ENCODE results near the gene MACROH2A1.

MACROH2A1 gene

GRCh38 chr5:135435467-135436330 lies 36.7 kb upstream of the MACROH2A1 start:
- peak; percentile 26 for DNase-seq

- no peak for DNase-seq
Measured at GRCh38 chr5:135434591-135435466, 35.8 kb upstream of the MACROH2A1 start.

GRCh38 chr5:135433681-135434426 lies 34.8 kb upstream of the MACROH2A1 start:
- DNase-seq = no peak

GRCh38 chr5:135432113-135432512 lies 33.1 kb upstream of the MACROH2A1 start:
- DNase-seq = no peak

GRCh38 chr5:135430135-135430437 lies 31.1 kb upstream of the MACROH2A1 start:
- no peak for DNase-seq

- no peak for DNase-seq
Measured at GRCh38 chr5:135429301-135430134, 30.5 kb upstream of the MACROH2A1 start.

GRCh38 chr5:135428586-135428985 lies 29.6 kb upstream of the MACROH2A1 start:
- no peak for DNase-seq

GRCh38 chr5:135426102-135427082 lies 27.4 kb upstream of the MACROH2A1 start:
- no peak for DNase-seq

- no peak for DNase-seq
Measured at GRCh38 chr5:135425641-135426040, 26.6 kb upstream of the MACROH2A1 start.

GRCh38 chr5:135423846-135424168 lies 24.8 kb upstream of the MACROH2A1 start:
- DNase-seq = no peak

- DNase-seq = no peak
Measured at GRCh38 chr5:135423146-135423845, 24.3 kb upstream of the MACROH2A1 start.

GRCh38 chr5:135422419-135422818 lies 23.4 kb upstream of the MACROH2A1 start:
- DNase-seq = no peak

GRCh38 chr5:135417083-135417482 lies 18.1 kb upstream of the MACROH2A1 start:
- DNase-seq = no peak

- DNase-seq = no peak
Measured at GRCh38 chr5:135405082-135405481, 6.1 kb upstream of the MACROH2A1 start.

GRCh38 chr5:135402031-135402430 lies 3.0 kb upstream of the MACROH2A1 start:
- no peak for DNase-seq

GRCh38 chr5:135400866-135401265 lies 1.8 kb upstream of the MACROH2A1 start:
- no peak for DNase-seq

GRCh38 chr5:135399794-135400542 lies 937 bp upstream of the MACROH2A1 start:
- DNase-seq = no peak

GRCh38 chr5:135398160-135398854 lies 724 bp downstream of the MACROH2A1 start:
- DNase-seq = peak; percentile 72

- no peak for DNase-seq
Measured at GRCh38 chr5:135397084-135397483, 1.9 kb downstream of the MACROH2A1 start.
